ENCODE results near the gene CDY1. TPM values are rescaled to one million over a fixed set of nuclear protein-coding genes. Genes with fewer than 3 reads are reported as not detected.
"Not testable (repeated sequence)": the region's sequence is repeated elsewhere in the genome, so short reads cannot be mapped to it uniquely, and the experiment has no call there.

Gene CDY1
- not detected in 2 replicates for total RNA-seq (2014; rRNA removed; shearing (Covaris generic))
- polyA plus RNA-seq (2015; cell fraction: cytosol; rRNA removed): not detected in 2 replicates
- polyA plus RNA-seq (2015; cell fraction: nucleus; rRNA removed): not detected in 2 replicates

- DNase-seq (ENCODE audit: low read depth): not testable (repeated sequence)
Observed at GRCh38 chrY:25621817-25622216, at the start of gene CDY1. TSS of gene CDY1 (plus strand) at chrY:25622117. CDS start at chrY:25622443, 326 bp downstream.

- DNase-seq (ENCODE audit: low read depth): not testable (repeated sequence)
Observed at GRCh38 chrY:25593336-25593735, 28.6 kb upstream of the CDY1 start.

GRCh38 chrY:25620209-25620608 is 1.7 kb upstream of the CDY1 start:
- not testable (repeated sequence) for DNase-seq (ENCODE audit: low read depth)

GRCh38 chrY:25626524-25626923 is 4.6 kb downstream of the CDY1 start:
- not testable (repeated sequence) for DNase-seq (ENCODE audit: low read depth)

GRCh38 chrY:25630383-25631112 is 8.6 kb downstream of the CDY1 start:
- not testable (repeated sequence) for DNase-seq (ENCODE audit: low read depth)

- not testable (repeated sequence) for DNase-seq (ENCODE audit: low read depth)
Observed at GRCh38 chrY:25639852-25640251, 17.9 kb downstream of the CDY1 start.

GRCh38 chrY:25643024-25643915 is 21.4 kb downstream of the CDY1 start:
- DNase-seq (ENCODE audit: low read depth): not testable (repeated sequence)
